K562 (cell line): ENCODE results near the gene GABARAPL2. TPM values are rescaled to one million over a fixed set of nuclear protein-coding genes. Genes with fewer than 3 reads are reported as not detected.

Experiments
- CXXC5 ChIP-seq: fragments of 250-450 bp; sonication (Bioruptor Pico); IDR thresholded peaks from 2 replicates; pipeline ENCODE4 v1.8.0; 2022; ENCODE audit warnings: inconsistent platforms, mild to moderate bottlenecking, moderate library complexity
- E2F8 ChIP-seq: fragments of 450-650 bp; IDR thresholded peaks from 2 replicates; pipeline ENCODE4 v1.7.1; 2018; ENCODE audit warnings: mild to moderate bottlenecking, low read depth; ENCODE audit not compliant: partially characterized antibody
- EWSR1 ChIP-seq: fragments of 450-650 bp; IDR thresholded peaks from 2 replicates; pipeline ENCODE4 v1.6.1; 2018; ENCODE audit warnings: borderline replicate concordance, mild to moderate bottlenecking, low read depth, moderate library complexity; ENCODE audit not compliant: partially characterized antibody
- GABPB1 ChIP-seq: sonication (generic); formaldehyde crosslinking; IDR thresholded peaks from 2 replicates; pipeline ENCODE4 v1.8.0; 2022; ENCODE audit warnings: mild to moderate bottlenecking, missing genetic modification reagents
- GABPB2 ChIP-seq: fragments of 250-450 bp; sonication (Bioruptor Pico); conservative IDR thresholded peaks from 2 replicates; pipeline ENCODE4 v1.5.1; 2021; ENCODE audit warnings: mild to moderate bottlenecking
- HMG20A ChIP-seq: fragments of 450-650 bp; formaldehyde crosslinking; conservative IDR thresholded peaks from 2 replicates; pipeline ENCODE4 v1.4.0; 2020; ENCODE audit warnings: mild to moderate bottlenecking, mixed read lengths
- NEUROD1 ChIP-seq: fragments of 150-350 bp; IDR thresholded peaks from 2 replicates; pipeline ENCODE4 v1.6.1; 2014; ENCODE audit warnings: borderline replicate concordance, low read length, low read depth; ENCODE audit not compliant: partially characterized antibody
- RB1 ChIP-seq: fragments of 450-650 bp; IDR thresholded peaks from 2 replicates; pipeline ENCODE4 v1.6.1; 2017; ENCODE audit warnings: low read depth, mild to moderate bottlenecking
- SIRT6 ChIP-seq: IDR thresholded peaks from one replicate; pipeline ENCODE4 v1.6.1; 2012; ENCODE audit warnings: low read depth, mild to moderate bottlenecking, control low read depth, inconsistent platforms, low read length, moderate library complexity
- SLC30A9 ChIP-seq: fragments of 250-450 bp; sonication (Bioruptor Pico); IDR thresholded peaks from 2 replicates; pipeline ENCODE4 v1.8.0; 2022; ENCODE audit warnings: mild to moderate bottlenecking, moderate library complexity
- YY1 ChIP-seq, 3 experiments: IDR thresholded peaks; 2 replicates each; pipeline ENCODE4 v1.6.1; 2011; ENCODE audit warnings: low read length in 2 of 3, mild to moderate bottlenecking in 2 of 3, moderate library complexity in 2 of 3, borderline replicate concordance in 1 of 3, control low read depth in 1 of 3, low read depth in 1 of 3; ENCODE audit not compliant: insufficient read depth in 3 of 3, insufficient replicate concordance in 2 of 3, control insufficient read depth in 1 of 3, insufficient read length in 1 of 3; ENCODE audit errors: extremely low read depth in 1 of 3
- ZNF134 ChIP-seq: fragments of 250-450 bp; sonication (Bioruptor Pico); conservative IDR thresholded peaks from 2 replicates; pipeline ENCODE4 v1.4.0; 2020
- ZNF146 ChIP-seq: IDR thresholded peaks from one replicate; pipeline ENCODE4 v1.6.1; 2018; ENCODE audit warnings: missing compliant biosample characterization; ENCODE audit not compliant: unreplicated experiment
- ZNF444 ChIP-seq: fragments of 250-450 bp; sonication (Bioruptor Pico); IDR thresholded peaks from 2 replicates; pipeline ENCODE4 v1.4.0; 2020; ENCODE audit warnings: mild to moderate bottlenecking, moderate library complexity
- ZNF644 ChIP-seq: fragments of 200-800 bp; sonication (Bioruptor generic); IDR thresholded peaks from 2 replicates; pipeline ENCODE4 v1.6.1; 2016; ENCODE audit warnings: low read depth, missing genetic modification characterization, missing compliant biosample characterization
- ZSCAN29 ChIP-seq: fragments of 450-650 bp; IDR thresholded peaks from 2 replicates; pipeline ENCODE4 v1.6.1; 2017
- polyA plus RNA-seq, 8 experiments: library from polyadenylated mRNA; depleted of rRNA in 4 of 8; stranded (reverse) in 5 of 8; unstranded in 3 of 8; fragments of >200 nt; fragmentation: Nextera tagmentation in 2 of 8; fragmentation: Illumina TruSeq in 1 of 8; extraction: Ambion mirVana in 2 of 8; extraction: Trizol in 1 of 8; gene quantifications; 2 replicates each; pipeline versions ENCODE4 v1.2.1 to v1.2.3, GENCODE V29; 2011 to 2014; ENCODE audit warnings: inconsistent platforms in 1 of 8, missing spikeins in 1 of 8
- total RNA-seq, 7 experiments: library from RNA; depleted of rRNA in 6 of 7; stranded (reverse); fragments of >200 nt in 6 of 7; fragmentation: Illumina TruSeq in 2 of 7; extraction: Trizol in 2 of 7; gene quantifications; 2 replicates each; pipeline versions ENCODE4 v1.2.1 to v1.2.3, GENCODE V29; 2011 to 2021; ENCODE audit warnings: low replicate concordance in 1 of 7
- TF ChIP-seq, protein P1 (sequence below), 2 experiments: fragments of 450-650 bp; IDR thresholded peaks; 2 replicates each; pipeline ENCODE4 v1.6.1; 2018; ENCODE audit warnings: mild to moderate bottlenecking in 2 of 2, low read depth in 1 of 2; ENCODE audit not compliant: partially characterized antibody in 2 of 2
- TF ChIP-seq, protein P2 (sequence below): fragments of 250-450 bp; sonication (Bioruptor Pico); IDR thresholded peaks from 2 replicates; pipeline ENCODE4 v1.5.0; 2021
- TF ChIP-seq, protein P3 (sequence below): fragments of 250-450 bp; sonication (Bioruptor Pico); IDR thresholded peaks from 2 replicates; pipeline ENCODE4 v1.4.0; 2020; ENCODE audit warnings: borderline replicate concordance

GABARAPL2 gene
- total and polyA plus RNA-seq, 9 of the 15 experiments (the other 6 are each of a cell fraction or from before 2014, with no cell fraction given): 42.1 to 288 (median 91.8) TPM

- TF ChIP-seq, protein P1, sequence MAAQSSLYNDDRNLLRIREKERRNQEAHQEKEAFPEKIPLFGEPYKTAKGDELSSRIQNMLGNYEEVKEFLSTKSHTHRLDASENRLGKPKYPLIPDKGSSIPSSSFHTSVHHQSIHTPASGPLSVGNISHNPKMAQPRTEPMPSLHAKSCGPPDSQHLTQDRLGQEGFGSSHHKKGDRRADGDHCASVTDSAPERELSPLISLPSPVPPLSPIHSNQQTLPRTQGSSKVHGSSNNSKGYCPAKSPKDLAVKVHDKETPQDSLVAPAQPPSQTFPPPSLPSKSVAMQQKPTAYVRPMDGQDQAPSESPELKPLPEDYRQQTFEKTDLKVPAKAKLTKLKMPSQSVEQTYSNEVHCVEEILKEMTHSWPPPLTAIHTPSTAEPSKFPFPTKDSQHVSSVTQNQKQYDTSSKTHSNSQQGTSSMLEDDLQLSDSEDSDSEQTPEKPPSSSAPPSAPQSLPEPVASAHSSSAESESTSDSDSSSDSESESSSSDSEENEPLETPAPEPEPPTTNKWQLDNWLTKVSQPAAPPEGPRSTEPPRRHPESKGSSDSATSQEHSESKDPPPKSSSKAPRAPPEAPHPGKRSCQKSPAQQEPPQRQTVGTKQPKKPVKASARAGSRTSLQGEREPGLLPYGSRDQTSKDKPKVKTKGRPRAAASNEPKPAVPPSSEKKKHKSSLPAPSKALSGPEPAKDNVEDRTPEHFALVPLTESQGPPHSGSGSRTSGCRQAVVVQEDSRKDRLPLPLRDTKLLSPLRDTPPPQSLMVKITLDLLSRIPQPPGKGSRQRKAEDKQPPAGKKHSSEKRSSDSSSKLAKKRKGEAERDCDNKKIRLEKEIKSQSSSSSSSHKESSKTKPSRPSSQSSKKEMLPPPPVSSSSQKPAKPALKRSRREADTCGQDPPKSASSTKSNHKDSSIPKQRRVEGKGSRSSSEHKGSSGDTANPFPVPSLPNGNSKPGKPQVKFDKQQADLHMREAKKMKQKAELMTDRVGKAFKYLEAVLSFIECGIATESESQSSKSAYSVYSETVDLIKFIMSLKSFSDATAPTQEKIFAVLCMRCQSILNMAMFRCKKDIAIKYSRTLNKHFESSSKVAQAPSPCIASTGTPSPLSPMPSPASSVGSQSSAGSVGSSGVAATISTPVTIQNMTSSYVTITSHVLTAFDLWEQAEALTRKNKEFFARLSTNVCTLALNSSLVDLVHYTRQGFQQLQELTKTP (IDR thresholded peaks at IDR 0.05; ENCODE audit: low read depth in 1 of 2, partially characterized antibody in 2 of 2): no peak
- TF ChIP-seq, protein P2, sequence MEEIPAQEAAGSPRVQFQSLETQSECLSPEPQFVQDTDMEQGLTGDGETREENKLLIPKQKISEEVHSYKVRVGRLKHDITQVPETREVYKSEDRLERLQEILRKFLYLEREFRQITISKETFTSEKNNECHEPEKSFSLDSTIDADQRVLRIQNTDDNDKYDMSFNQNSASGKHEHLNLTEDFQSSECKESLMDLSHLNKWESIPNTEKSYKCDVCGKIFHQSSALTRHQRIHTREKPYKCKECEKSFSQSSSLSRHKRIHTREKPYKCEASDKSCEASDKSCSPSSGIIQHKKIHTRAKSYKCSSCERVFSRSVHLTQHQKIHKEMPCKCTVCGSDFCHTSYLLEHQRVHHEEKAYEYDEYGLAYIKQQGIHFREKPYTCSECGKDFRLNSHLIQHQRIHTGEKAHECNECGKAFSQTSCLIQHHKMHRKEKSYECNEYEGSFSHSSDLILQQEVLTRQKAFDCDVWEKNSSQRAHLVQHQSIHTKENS (CRISPR knock-in tag): no peak
- no peak for TF ChIP-seq HMG20A (CRISPR knock-in tag)
- TF ChIP-seq SIRT6: no peak
- no peak for TF ChIP-seq ZNF644 (tag)
- TF ChIP-seq SLC30A9 (CRISPR knock-in tag): no peak
- no peak for TF ChIP-seq ZNF146
- no peak for TF ChIP-seq GABPB2
- TF ChIP-seq EWSR1: no peak
- TF ChIP-seq ZNF134 (CRISPR knock-in tag): no peak
- TF ChIP-seq, protein P3, sequence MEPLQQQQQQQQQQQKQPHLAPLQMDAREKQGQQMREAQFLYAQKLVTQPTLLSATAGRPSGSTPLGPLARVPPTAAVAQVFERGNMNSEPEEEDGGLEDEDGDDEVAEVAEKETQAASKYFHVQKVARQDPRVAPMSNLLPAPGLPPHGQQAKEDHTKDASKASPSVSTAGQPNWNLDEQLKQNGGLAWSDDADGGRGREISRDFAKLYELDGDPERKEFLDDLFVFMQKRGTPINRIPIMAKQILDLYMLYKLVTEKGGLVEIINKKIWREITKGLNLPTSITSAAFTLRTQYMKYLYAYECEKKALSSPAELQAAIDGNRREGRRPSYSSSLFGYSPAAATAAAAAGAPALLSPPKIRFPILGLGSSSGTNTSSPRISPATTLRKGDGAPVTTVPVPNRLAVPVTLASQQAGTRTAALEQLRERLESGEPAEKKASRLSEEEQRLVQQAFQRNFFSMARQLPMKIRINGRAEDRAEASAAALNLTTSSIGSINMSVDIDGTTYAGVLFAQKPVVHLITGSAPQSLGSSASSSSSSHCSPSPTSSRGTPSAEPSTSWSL: no peak
- TF ChIP-seq CXXC5 (CRISPR knock-in tag): peak; percentile 62
- TF ChIP-seq RB1: no peak
- TF ChIP-seq YY1 (IDR thresholded peaks at IDR 0.05; ENCODE audit: borderline replicate concordance in 1 of 3, control insufficient read depth in 1 of 3, extremely low read depth in 1 of 3, insufficient read depth in 3 of 3, insufficient read length in 1 of 3, insufficient replicate concordance in 2 of 3, low read depth in 1 of 3, low read length in 2 of 3): no peak
- TF ChIP-seq NEUROD1: no peak
- TF ChIP-seq E2F8: peak; percentile 49
- no peak for TF ChIP-seq ZSCAN29
- no peak for TF ChIP-seq ZNF444 (CRISPR knock-in tag)
- no peak for TF ChIP-seq GABPB1 (CRISPR knock-in tag)
Observed at GRCh38 chr16:75578212-75578611, 12.0 kb downstream of the GABARAPL2 start (continued).
